HEK293 (cell line): ENCODE results near the gene FADS3.
A peak's percentile ranks its signal among the peaks of the same experiment; 100 is the strongest.

Experiments used
- BCL6B ChIP-seq: fragments of 450-650 bp; formaldehyde crosslinking; IDR thresholded peaks from 2 replicates; pipeline ENCODE4 v1.5.1; 2017; ENCODE audit warnings: missing biosample characterization, missing genetic modification characterization
- HOXC10 ChIP-seq: sonication (generic); formaldehyde crosslinking; IDR thresholded peaks from 2 replicates; pipeline ENCODE4 v1.8.1; 2023; ENCODE audit warnings: mild to moderate bottlenecking, missing genetic modification reagents
- KLF8 ChIP-seq: fragments of 450-650 bp; formaldehyde crosslinking; IDR thresholded peaks from 2 replicates; pipeline ENCODE4 v1.5.1; 2016; ENCODE audit warnings: missing biosample characterization, missing genetic modification characterization
- MEIS1 ChIP-seq: sonication (generic); formaldehyde crosslinking; IDR thresholded peaks from 2 replicates; pipeline ENCODE4 v1.8.1; 2022; ENCODE audit warnings: missing genetic modification reagents, mild to moderate bottlenecking, borderline replicate concordance
- SP2 ChIP-seq: fragments of 450-650 bp; formaldehyde crosslinking; IDR thresholded peaks from 2 replicates; pipeline ENCODE4 v1.5.1; 2016; ENCODE audit warnings: missing biosample characterization, missing genetic modification characterization
- ZBTB11 ChIP-seq: fragments of 450-650 bp; formaldehyde crosslinking; conservative IDR thresholded peaks from 2 replicates; pipeline ENCODE4 v1.5.1; 2016; ENCODE audit warnings: low read depth, missing biosample characterization, missing genetic modification characterization
- ZBTB17 ChIP-seq: fragments of 450-650 bp; formaldehyde crosslinking; IDR thresholded peaks from 2 replicates; pipeline ENCODE4 v1.5.1; 2016; ENCODE audit warnings: missing biosample characterization, missing genetic modification characterization
- ZBTB26 ChIP-seq: fragments of 450-650 bp; formaldehyde crosslinking; optimal IDR thresholded peaks from 2 replicates; pipeline ENCODE3; 2016; ENCODE audit warnings: missing biosample characterization, mild to moderate bottlenecking, missing genetic modification characterization
- ZBTB44 ChIP-seq: fragments of 450-650 bp; IDR thresholded peaks from 2 replicates; pipeline ENCODE4 v1.5.1; 2018; ENCODE audit warnings: missing biosample characterization, mild to moderate bottlenecking, missing genetic modification characterization
- ZBTB8A ChIP-seq: fragments of 450-650 bp; formaldehyde crosslinking; IDR thresholded peaks from 2 replicates; pipeline ENCODE4 v1.5.1; 2016; ENCODE audit warnings: missing biosample characterization, missing genetic modification characterization
- ZFHX2 ChIP-seq: fragments of 450-650 bp; formaldehyde crosslinking; conservative IDR thresholded peaks from 2 replicates; pipeline ENCODE4 v1.5.1; 2016; ENCODE audit warnings: missing biosample characterization, missing genetic modification characterization
- ZNF16 ChIP-seq: fragments of 450-650 bp; formaldehyde crosslinking; IDR thresholded peaks from 2 replicates; pipeline ENCODE4 v1.5.1; 2016; ENCODE audit warnings: low read depth, missing biosample characterization, missing genetic modification characterization
- ZNF202 ChIP-seq: fragments of 450-650 bp; formaldehyde crosslinking; IDR thresholded peaks from 2 replicates; pipeline ENCODE4 v1.5.1; 2016; ENCODE audit warnings: missing biosample characterization, missing genetic modification characterization, borderline replicate concordance
- ZNF366 ChIP-seq: fragments of 450-650 bp; formaldehyde crosslinking; conservative IDR thresholded peaks from 2 replicates; pipeline ENCODE4 v1.5.1; 2016; ENCODE audit warnings: missing biosample characterization, missing genetic modification characterization
- ZNF391 ChIP-seq: fragments of 450-650 bp; formaldehyde crosslinking; IDR thresholded peaks from 2 replicates; pipeline ENCODE4 v1.5.1; 2016; ENCODE audit warnings: low read depth, missing biosample characterization, missing genetic modification characterization, borderline replicate concordance
- ZNF510 ChIP-seq: fragments of 450-650 bp; formaldehyde crosslinking; IDR thresholded peaks from 2 replicates; pipeline ENCODE4 v1.5.1; 2018; ENCODE audit warnings: mild to moderate bottlenecking, missing genetic modification characterization, missing biosample characterization; ENCODE audit not compliant: insufficient replicate concordance
- ZNF549 ChIP-seq: fragments of 450-650 bp; IDR thresholded peaks from 2 replicates; pipeline ENCODE4 v1.5.1; 2018; ENCODE audit warnings: missing biosample characterization, missing genetic modification characterization, mild to moderate bottlenecking, inconsistent platforms, moderate library complexity
- ZNF670 ChIP-seq: fragments of 450-650 bp; formaldehyde crosslinking; IDR thresholded peaks from 2 replicates; pipeline ENCODE4 v1.5.1; 2016; ENCODE audit warnings: missing biosample characterization, missing genetic modification characterization, low read depth
- ZNF707 ChIP-seq: fragments of 450-650 bp; formaldehyde crosslinking; IDR thresholded peaks from 2 replicates; pipeline ENCODE4 v1.5.1; 2016; ENCODE audit warnings: missing biosample characterization, missing genetic modification characterization
- ZNF776 ChIP-seq: fragments of 450-650 bp; formaldehyde crosslinking; IDR thresholded peaks from 2 replicates; pipeline ENCODE4 v1.5.0; 2017; ENCODE audit warnings: missing biosample characterization, missing genetic modification characterization, borderline replicate concordance
- ZNF777 ChIP-seq: fragments of 450-650 bp; formaldehyde crosslinking; IDR thresholded peaks from 2 replicates; pipeline ENCODE4 v1.5.1; 2017; ENCODE audit warnings: missing biosample characterization, missing genetic modification characterization, borderline replicate concordance
- ZNF785 ChIP-seq: fragments of 450-650 bp; formaldehyde crosslinking; IDR thresholded peaks from 2 replicates; pipeline ENCODE4 v1.5.1; 2016; ENCODE audit warnings: missing biosample characterization, missing genetic modification characterization
- ZSCAN23 ChIP-seq: fragments of 450-650 bp; formaldehyde crosslinking; IDR thresholded peaks from 2 replicates; pipeline ENCODE4 v1.5.1; 2016; ENCODE audit warnings: missing biosample characterization, missing genetic modification characterization
- TF ChIP-seq, protein P1 (sequence below): fragments of 450-650 bp; formaldehyde crosslinking; IDR thresholded peaks from 2 replicates; pipeline ENCODE4 v1.5.1; 2016; ENCODE audit warnings: missing biosample characterization, missing genetic modification characterization
- TF ChIP-seq, protein P2 (sequence below): fragments of 450-650 bp; formaldehyde crosslinking; IDR thresholded peaks from 2 replicates; pipeline ENCODE4 v1.5.1; 2016; ENCODE audit warnings: missing biosample characterization, missing genetic modification characterization
- TF ChIP-seq, protein P3 (sequence below): fragments of 450-650 bp; formaldehyde crosslinking; IDR thresholded peaks from 2 replicates; pipeline ENCODE4 v1.5.1; 2016; ENCODE audit warnings: missing biosample characterization, missing genetic modification characterization

The FADS3 gene

GRCh38 chr11:61917334-61918109, 26.2 kb upstream of the FADS3 start, which contains the start of gene RAB3IL1 (continued):
- TF ChIP-seq ZNF391 (tag by site-specific recombination) (peak; percentile 45; the same call in 1 of the 2 replicates), ZBTB8A (tag by site-specific recombination) (peak; percentile 27; the same call in 1 of the 2 replicates), ZBTB17 (tag by site-specific recombination) (peak; percentile 66), ZBTB26 (peak; percentile 60), ZNF777 (tag by site-specific recombination) (no peak), ZNF16 (tag by site-specific recombination) (peak; percentile 99), MEIS1 (CRISPR knock-in tag) (no peak), ZNF785 (no peak), ZNF366 (tag by site-specific recombination) (0 out of 2 replicates have a peak, but pooled peaks have one; percentile 10), ZBTB11 (tag by site-specific recombination) (no peak), SP2 (tag by site-specific recombination) (peak; percentile 45), ZSCAN23 (tag by site-specific recombination) (no peak), ZNF707 (no peak), ZFHX2 (tag by site-specific recombination) (peak; percentile 46), ZNF670 (no peak), ZNF202 (tag by site-specific recombination) (no peak), BCL6B (no peak), ZBTB44 (no peak), ZNF776 (tag by site-specific recombination) (no peak), KLF8 (tag by site-specific recombination) (0 out of 2 replicates have a peak, but pooled peaks have one; percentile 44), ZNF510 (no peak), HOXC10 (CRISPR knock-in tag) (no peak), ZNF549 (tag by site-specific recombination) (no peak)
- TF ChIP-seq, protein P1, sequence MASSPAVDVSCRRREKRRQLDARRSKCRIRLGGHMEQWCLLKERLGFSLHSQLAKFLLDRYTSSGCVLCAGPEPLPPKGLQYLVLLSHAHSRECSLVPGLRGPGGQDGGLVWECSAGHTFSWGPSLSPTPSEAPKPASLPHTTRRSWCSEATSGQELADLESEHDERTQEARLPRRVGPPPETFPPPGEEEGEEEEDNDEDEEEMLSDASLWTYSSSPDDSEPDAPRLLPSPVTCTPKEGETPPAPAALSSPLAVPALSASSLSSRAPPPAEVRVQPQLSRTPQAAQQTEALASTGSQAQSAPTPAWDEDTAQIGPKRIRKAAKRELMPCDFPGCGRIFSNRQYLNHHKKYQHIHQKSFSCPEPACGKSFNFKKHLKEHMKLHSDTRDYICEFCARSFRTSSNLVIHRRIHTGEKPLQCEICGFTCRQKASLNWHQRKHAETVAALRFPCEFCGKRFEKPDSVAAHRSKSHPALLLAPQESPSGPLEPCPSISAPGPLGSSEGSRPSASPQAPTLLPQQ (tag by site-specific recombination) = peak; percentile 85
- TF ChIP-seq, protein P2, sequence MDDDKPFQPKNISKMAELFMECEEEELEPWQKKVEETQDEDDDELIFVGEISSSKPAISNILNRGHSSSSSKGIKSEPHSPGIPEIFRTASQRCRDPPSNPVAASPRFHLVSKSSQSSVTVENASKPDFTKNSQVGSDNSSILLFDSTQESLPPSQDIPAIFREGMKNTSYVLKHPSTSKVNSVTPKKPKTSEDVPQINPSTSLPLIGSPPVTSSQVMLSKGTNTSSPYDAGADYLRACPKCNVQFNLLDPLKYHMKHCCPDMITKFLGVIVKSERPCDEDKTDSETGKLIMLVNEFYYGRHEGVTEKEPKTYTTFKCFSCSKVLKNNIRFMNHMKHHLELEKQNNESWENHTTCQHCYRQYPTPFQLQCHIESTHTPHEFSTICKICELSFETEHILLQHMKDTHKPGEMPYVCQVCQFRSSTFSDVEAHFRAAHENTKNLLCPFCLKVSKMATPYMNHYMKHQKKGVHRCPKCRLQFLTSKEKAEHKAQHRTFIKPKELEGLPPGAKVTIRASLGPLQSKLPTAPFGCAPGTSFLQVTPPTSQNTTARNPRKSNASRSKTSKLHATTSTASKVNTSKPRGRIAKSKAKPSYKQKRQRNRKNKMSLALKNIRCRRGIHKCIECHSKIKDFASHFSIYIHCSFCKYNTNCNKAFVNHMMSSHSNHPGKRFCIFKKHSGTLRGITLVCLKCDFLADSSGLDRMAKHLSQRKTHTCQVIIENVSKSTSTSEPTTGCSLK (tag by site-specific recombination) = no peak
- TF ChIP-seq, protein P3, sequence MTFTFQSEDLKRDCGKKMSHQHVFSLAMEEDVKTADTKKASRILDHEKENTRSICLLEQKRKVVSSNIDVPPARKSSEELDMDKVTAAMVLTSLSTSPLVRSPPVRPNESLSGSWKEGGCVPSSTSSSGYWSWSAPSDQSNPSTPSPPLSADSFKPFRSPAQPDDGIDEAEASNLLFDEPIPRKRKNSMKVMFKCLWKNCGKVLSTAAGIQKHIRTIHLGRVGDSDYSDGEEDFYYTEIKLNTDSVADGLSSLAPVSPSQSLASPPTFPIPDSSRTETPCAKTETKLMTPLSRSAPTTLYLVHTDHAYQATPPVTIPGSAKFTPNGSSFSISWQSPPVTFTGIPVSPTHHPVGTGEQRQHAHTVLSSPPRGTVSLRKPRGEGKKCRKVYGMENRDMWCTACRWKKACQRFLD (tag by site-specific recombination) = no peak
